GM18498 (cell line): ENCODE results near the gene DHX8.

Experiments used
- ATAC-seq: cut with Tn5 transposase; IDR thresholded peaks from one replicate; pipeline ENCODE4 v1.9.1; 2021; ENCODE audit warnings: mild to moderate bottlenecking, moderate library complexity; ENCODE audit not compliant: unreplicated experiment

The DHX8 gene

GRCh38 chr17:43521389-43521788 lies 37.6 kb downstream of the DHX8 start:
- ATAC-seq = no peak

- ATAC-seq = no peak
Measured at GRCh38 chr17:43524945-43525575, 41.3 kb downstream of the DHX8 start.

- ATAC-seq = no peak
Measured at GRCh38 chr17:43526886-43527648, 43.3 kb downstream of the DHX8 start.

GRCh38 chr17:43528319-43528987 lies 44.7 kb downstream of the DHX8 start:
- no peak for ATAC-seq

GRCh38 chr17:43528988-43529814 lies 45.4 kb downstream of the DHX8 start:
- ATAC-seq = no peak

- ATAC-seq = no peak
Measured at GRCh38 chr17:43529947-43530287, 46.1 kb downstream of the DHX8 start.

- no peak for ATAC-seq
Measured at GRCh38 chr17:43530288-43531081, 46.7 kb downstream of the DHX8 start.

GRCh38 chr17:43531082-43531378 lies 47.3 kb downstream of the DHX8 start:
- no peak for ATAC-seq

GRCh38 chr17:43531955-43532354 lies 48.2 kb downstream of the DHX8 start:
- no peak for ATAC-seq

GRCh38 chr17:43532581-43532980 lies 48.8 kb downstream of the DHX8 start:
- ATAC-seq = no peak

- ATAC-seq = no peak
Measured at GRCh38 chr17:43533699-43534098, 49.9 kb downstream of the DHX8 start.

GRCh38 chr17:43534909-43535308 lies 51.1 kb downstream of the DHX8 start:
- no peak for ATAC-seq

- no peak for ATAC-seq
Measured at GRCh38 chr17:43536236-43536992, 52.6 kb downstream of the DHX8 start.

GRCh38 chr17:43540821-43541674 lies 57.3 kb downstream of the DHX8 start:
- ATAC-seq = no peak

GRCh38 chr17:43542859-43543258 lies 59.1 kb downstream of the DHX8 start:
- ATAC-seq = no peak

GRCh38 chr17:43543300-43543699 lies 59.5 kb downstream of the DHX8 start:
- no peak for ATAC-seq

- no peak for ATAC-seq
Measured at GRCh38 chr17:43543771-43544575, 60.2 kb downstream of the DHX8 start.

- ATAC-seq = peak; percentile 13
Measured at GRCh38 chr17:43545383-43545632, 61.5 kb downstream of the DHX8 start.
